NCI-H128 (cell line): ENCODE results near the gene VEGFB.
A peak's percentile ranks its signal among the peaks of the same experiment; 100 is the strongest.

Source experiments
- DNase-seq: peaks from one replicate; lab custom pipeline; 2025; ENCODE audit not compliant: unreplicated experiment; lab: John Stamatoyannopoulos, UW

Gene VEGFB

DNA sequence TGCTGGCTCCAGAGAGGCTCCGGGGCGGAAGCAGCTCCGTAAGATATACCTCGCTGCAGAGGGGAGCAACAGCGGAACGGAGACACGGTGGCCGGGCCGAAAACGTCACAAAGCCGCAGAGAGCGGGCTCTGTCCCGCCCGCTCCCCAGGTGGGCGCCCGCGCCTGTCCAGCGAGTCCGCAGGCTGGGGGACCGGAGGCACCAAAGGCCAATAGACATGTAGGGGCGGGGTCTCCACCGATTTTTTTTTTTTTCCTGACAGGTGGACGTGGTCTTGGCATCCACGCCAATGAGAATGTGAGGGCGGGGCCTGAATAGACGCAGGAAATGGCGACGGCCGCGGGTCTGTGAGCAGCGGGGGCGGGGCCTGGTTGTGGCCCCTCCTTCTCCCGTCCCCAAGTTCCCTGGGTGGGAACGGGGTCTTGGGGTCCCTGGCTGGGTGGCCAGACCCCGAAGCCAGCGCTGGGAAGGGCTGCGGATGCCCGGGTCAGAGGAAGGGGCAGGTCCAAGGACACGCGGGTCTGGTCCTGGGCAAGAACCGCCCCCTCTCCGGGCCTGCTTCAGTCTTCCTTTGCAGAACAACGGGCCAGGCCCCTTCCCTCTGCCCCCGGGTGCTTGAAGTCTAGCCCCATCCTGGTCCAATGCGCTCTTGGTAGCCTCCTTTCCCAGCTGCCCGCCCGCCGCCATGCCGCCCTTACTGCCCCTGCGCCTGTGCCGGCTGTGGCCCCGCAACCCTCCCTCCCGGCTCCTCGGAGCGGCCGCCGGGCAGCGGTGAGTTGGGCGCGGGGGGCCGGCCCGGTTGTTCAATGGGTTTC, 4.0 kb upstream of the VEGFB start, which contains the start of gene DNAJC4:
TSS of gene DNAJC4 (plus strand) at position 378 of the 814 bp plus-strand sequence. CDS start at position 685, 307 bp downstream.
- peak; percentile 92 for DNase-seq

GRCh38 chr11:64230985-64231365, 3.4 kb upstream of the VEGFB start:
- DNase-seq = no peak

DNA sequence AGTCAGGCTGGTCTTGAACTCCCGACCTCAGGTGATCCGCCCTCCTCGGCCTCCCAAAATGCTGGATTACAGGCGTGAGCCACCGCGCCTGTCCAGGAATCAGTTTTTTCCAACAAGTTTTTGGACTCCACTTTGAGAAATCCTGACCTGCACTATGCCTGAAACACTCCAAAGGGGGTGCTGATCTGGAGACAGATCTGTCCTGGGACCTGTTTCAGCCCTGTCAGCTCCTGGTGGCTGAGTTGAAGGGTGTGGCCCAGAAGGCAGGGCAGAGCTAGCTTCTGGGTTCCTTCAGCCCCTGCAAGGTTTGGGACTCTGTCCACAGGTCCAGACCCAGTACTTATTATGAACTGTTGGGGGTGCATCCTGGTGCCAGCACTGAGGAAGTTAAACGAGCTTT, 2.8 kb upstream of the VEGFB start:
- no peak for DNase-seq

GRCh38 chr11:64232182-64232966, 2.0 kb upstream of the VEGFB start:
- no peak for DNase-seq

- DNase-seq = no peak
These were observed 1.4 kb upstream of the VEGFB start for GRCh38 chr11:64232967-64233315.

GRCh38 chr11:64234647-64235379, 429 bp downstream of the VEGFB start:
- no peak for DNase-seq

GRCh38 chr11:64235437-64236161, 1.2 kb downstream of the VEGFB start:
- DNase-seq = no peak

GRCh38 chr11:64237484-64237951, 3.1 kb downstream of the VEGFB start:
- no peak for DNase-seq

GRCh38 chr11:64238076-64238475, 3.7 kb downstream of the VEGFB start:
- no peak for DNase-seq

GRCh38 chr11:64238999-64239398, 4.6 kb downstream of the VEGFB start:
- no peak for DNase-seq

GRCh38 chr11:64239662-64240434, 5.5 kb downstream of the VEGFB start:
- DNase-seq = no peak

- DNase-seq = peak; percentile 93
These were observed 6.3 kb downstream of the VEGFB start, which contains the start of gene FKBP2 for GRCh38 chr11:64240435-64241240. Gene FKBP2 (plus strand): TSS chr11:64241095. CDS start chr11:64242388, 1,293 bp downstream.

- DNase-seq = peak; percentile 95
These were observed 6.8 kb downstream of the VEGFB start for GRCh38 chr11:64241241-64241490.

DNA sequence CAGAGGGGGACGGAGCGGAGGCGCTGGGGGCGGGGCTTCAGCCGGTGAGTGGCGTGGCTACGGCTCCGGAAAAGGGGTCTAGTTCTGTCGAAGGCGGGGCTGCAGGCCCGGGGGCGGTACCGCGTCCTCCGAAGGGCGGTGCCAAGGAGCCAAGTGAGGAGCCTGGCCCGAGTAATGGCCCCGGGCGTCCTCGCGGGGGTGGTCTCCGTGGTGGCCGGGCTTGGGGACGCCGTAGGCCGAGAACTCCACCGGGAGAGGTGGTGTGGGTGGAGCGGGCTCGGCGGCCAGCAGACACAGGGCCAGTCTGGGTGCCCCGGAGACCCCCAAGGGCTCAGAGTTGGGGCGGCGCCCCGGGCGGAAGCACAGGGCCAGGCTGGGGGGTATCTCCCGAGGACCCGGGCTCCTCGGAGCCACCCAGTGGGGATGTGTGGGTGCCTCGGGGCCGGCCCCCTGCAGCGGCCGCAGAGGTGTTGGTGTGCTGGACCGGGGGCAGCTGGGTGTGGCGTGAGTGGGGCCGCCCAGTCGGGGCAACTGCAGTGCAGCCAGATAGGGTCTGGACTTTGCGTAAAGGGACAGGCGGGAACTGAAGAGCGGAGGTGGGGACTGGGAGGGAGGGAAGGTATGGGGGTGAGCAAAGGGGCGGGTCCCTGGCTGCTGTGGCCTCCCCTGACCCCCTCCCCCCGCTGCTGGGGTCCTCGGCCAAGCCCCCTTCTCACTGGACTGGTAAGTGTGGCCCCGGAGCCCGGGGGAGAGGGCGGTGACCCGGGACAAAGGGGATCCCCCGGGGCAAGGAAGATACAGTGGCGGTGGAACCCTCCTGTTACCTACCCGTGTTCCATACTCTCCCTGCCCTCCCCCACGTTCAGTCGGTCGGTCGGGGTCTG, 7.3 kb downstream of the VEGFB start:
- no peak for DNase-seq

DNA sequence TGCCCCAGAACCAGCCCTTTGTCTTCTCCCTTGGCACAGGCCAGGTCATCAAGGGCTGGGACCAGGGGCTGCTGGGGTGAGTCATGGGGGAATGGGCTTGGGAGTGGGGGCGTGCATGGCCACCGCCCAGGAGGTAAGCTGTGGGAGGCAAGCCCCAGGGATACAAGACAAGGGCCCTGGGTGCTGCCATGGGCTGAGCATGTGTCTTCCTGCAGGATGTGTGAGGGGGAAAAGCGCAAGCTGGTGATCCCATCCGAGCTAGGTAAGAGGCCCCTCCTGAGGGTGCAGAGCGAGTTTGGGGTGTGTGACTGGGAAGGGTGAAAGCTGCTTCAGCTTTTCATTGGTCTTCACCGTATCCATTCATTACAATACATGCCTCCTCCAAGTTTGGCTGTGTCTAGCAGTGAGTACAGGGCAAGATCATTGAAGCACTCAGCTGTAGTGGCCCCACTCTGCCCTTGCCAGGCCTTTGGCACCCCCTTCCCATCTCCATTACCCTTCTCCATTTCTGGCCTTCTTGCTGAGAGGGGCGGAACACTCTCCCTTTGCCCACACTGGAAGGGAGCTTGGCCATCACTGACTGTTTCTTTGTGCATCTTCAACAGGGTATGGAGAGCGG, 9.0 kb downstream of the VEGFB start:
- DNase-seq = no peak

- DNase-seq = no peak
These were observed 9.7 kb downstream of the VEGFB start for GRCh38 chr11:64244107-64244506.

DNA sequence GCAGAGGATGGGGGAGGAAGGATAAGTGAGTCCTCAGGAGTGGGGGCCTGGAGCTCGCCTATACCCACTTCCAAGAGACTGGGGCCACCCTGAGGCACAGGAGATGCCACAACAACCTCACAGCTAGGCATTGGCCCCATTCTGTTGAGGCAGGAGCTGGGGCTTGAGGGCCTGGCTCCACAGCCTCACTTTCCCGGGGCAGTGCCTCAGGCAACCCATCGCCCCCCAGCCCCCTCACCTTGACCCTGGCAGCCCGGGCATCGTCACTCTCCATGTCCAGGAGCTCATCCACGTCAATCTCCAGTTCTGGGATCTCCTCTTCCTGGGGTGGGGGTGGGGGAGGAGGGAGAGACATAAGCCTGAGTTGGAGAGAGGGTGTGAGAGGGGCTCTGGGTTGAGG, 10.6 kb downstream of the VEGFB start:
- no peak for DNase-seq

- no peak for DNase-seq
These were observed 11.0 kb downstream of the VEGFB start for GRCh38 chr11:64245401-64245796.
